VCaP (cell line): ENCODE results near the gene COL5A1.

Source experiments
- H3K27ac ChIP-seq: fragments of 450-650 bp; 2 replicates; pipeline ENCODE4 v1.5.1; 2017
- CTCF ChIP-seq: fragments of 450-650 bp; conservative IDR thresholded peaks from 2 replicates; pipeline ENCODE4 v1.5.1; 2017; ENCODE audit warnings: mild to moderate bottlenecking, moderate library complexity

Gene COL5A1

GRCh38 chr9:134658378-134658955 lies 16.9 kb downstream of the COL5A1 start:
- TF ChIP-seq CTCF: no peak

GRCh38 chr9:134659688-134660131 lies 18.1 kb downstream of the COL5A1 start:
- no peak overlapping the region for H3K27ac ChIP-seq
- no peak for TF ChIP-seq CTCF

More at GRCh38 chr9:134658378-134658955, 16.9 kb downstream of the COL5A1 start:
- no peak overlapping the region for H3K27ac ChIP-seq

- TF ChIP-seq CTCF: peak; percentile 41; the same call in 1 of the 2 replicates
- no peak overlapping the region for H3K27ac ChIP-seq
Measured at GRCh38 chr9:134660407-134660806, 18.8 kb downstream of the COL5A1 start.

GRCh38 chr9:134661299-134661698 lies 19.7 kb downstream of the COL5A1 start:
- TF ChIP-seq CTCF: no peak

GRCh38 chr9:134661791-134662142 lies 20.2 kb downstream of the COL5A1 start:
- TF ChIP-seq CTCF: no peak

More at GRCh38 chr9:134661299-134661698, 19.7 kb downstream of the COL5A1 start:
- no peak overlapping the region for H3K27ac ChIP-seq

GRCh38 chr9:134662143-134662876 lies 20.7 kb downstream of the COL5A1 start:
- no peak overlapping the region for H3K27ac ChIP-seq
- no peak for TF ChIP-seq CTCF

More at GRCh38 chr9:134661791-134662142, 20.2 kb downstream of the COL5A1 start:
- H3K27ac ChIP-seq: no peak overlapping the region

GRCh38 chr9:134663084-134663483 lies 21.5 kb downstream of the COL5A1 start:
- H3K27ac ChIP-seq: no peak overlapping the region
- no peak for TF ChIP-seq CTCF
